ENCODE measurements around the gene ELF4. TPM values are rescaled to one million over a fixed set of nuclear protein-coding genes. Genes with fewer than 3 reads are reported as not detected.

ELF4 gene
- 10 to 100 TPM in 1 of 4 donors, 1 to 10 TPM in 3; 7.0 to 14.8 (median 8.8) TPM for total RNA-seq

DNA sequence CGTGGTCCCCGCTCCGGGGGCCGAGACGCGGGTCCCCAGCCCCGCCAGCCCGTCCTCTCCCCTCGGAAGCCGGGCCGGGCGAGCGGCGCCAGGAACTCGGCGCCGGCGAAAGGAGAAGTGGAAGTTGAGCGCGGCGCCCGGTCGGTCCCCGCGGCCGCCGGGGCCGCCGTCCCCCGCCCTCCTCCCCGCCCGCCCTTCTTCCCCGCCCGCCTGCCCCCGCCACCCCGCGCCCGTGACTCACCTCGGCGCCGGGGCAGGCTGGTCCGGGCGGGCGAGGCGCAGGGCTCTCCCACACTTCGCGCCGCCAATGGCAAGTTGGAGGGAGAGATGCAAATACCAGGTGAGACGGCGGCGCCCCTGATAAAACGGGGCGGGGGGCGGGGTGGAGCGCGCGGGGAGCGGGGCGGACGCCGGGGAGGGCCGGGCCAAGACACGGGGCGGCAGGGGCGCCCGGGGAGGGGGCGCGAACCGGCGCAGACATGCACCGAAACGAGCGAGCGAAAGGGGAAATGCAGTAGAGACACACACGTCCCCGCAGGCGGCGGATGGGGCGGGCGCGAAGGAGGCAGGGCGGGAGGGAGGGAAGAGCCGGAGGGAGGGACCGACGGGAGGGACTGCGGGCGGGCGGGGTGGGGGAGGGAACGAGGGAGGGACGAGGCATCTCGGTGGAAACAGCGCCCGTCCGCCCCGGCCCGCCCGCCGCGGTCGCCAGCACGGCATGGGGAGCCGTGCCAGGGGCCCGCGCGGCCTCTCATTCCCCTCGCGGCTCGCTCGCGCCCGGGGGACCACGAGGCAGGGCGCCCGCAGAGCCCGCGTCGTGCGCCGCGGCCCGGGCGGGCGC lies at the start of gene ELF4:
Gene ELF4, minus strand, starts transcription at position 119 of the 841 bp plus-strand sequence. CDS start 29,167 bp downstream, outside the sequence.
- TF ChIP-seq, protein P1, sequence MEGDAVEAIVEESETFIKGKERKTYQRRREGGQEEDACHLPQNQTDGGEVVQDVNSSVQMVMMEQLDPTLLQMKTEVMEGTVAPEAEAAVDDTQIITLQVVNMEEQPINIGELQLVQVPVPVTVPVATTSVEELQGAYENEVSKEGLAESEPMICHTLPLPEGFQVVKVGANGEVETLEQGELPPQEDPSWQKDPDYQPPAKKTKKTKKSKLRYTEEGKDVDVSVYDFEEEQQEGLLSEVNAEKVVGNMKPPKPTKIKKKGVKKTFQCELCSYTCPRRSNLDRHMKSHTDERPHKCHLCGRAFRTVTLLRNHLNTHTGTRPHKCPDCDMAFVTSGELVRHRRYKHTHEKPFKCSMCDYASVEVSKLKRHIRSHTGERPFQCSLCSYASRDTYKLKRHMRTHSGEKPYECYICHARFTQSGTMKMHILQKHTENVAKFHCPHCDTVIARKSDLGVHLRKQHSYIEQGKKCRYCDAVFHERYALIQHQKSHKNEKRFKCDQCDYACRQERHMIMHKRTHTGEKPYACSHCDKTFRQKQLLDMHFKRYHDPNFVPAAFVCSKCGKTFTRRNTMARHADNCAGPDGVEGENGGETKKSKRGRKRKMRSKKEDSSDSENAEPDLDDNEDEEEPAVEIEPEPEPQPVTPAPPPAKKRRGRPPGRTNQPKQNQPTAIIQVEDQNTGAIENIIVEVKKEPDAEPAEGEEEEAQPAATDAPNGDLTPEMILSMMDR (IDR thresholded peaks at IDR 0.05; ENCODE audit: low read depth) = no peak

DNA sequence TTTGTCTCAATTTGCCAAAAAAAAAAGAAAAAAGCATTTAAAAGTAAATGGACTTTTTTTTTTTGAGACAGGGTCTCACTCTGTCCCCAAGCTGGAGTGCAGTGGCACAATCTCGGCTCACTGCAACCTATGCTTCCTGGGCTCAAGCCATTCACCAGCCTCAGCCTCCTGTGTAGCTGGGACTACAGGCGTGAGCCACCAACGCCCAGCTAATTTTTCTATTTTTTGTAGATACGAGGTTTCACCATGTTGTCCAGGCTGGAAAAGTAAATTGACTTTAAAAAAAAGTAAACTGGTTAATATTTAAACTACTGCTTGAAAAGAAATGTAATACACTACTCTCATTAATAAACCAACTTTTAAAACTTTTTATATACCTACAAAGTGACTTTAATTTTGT lies 49.5 kb upstream of the ELF4 start:
- TF ChIP-seq, protein P1 (IDR thresholded peaks at IDR 0.05; ENCODE audit: low read depth) = no peak

DNA sequence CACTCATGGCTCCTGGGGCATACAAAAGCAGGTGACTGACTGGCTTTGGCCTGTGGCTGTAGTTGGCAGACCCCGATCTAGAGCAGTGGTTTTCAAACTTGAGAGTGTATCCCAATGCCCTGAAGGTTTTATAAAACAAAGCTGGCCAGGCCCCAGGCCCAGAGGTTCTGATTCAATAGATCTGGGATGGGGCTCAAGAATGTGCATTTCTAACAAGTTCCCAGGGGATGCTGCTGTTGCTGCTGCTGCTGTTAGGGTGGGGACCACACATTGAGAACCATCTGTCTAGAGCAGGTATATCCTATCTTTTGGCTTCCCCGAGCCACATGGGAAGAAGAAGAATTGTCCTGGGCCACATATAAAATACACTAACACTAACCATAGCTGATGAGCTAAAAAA lies 48.0 kb upstream of the ELF4 start:
- TF ChIP-seq, protein P1 (IDR thresholded peaks at IDR 0.05; ENCODE audit: low read depth) = no peak

DNA sequence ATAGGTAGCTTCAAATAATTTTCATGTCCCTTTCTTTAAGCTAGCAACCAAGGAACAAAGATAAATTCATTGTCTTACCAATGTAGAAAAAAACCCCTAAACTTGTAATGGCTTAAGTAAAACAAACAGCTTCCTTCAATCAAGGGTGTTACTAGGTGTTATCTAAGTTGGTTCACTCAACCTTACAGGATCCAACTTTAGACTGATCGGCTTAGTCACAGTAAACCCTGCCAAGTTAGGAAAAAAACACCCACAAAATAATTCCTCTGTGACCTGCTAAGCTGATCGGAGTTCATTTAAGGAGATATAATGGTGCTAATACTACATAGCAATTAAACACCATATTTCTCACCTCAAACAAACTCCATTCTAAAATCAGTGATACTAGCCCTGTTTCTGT lies 45.3 kb upstream of the ELF4 start:
- TF ChIP-seq, protein P1 (IDR thresholded peaks at IDR 0.05; ENCODE audit: low read depth) = no peak

DNA sequence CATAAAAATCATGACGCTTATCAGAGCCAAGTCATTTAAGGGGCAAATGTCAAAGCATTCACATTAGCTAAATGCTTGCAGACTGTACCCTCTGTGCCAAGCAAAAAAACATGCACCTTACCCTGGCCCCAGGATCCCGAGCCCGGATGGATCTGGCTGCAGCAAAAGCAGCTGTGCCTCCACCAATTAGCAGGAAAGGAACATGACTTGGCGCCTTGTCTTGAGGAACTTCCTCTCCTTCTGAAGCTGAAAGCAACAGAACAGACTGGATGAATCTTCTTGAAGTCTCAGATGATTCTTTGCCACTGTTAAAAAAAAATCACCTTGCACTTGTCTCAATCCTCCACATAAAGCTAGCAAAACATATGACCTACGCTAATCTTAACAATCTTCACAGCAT lies 37.3 kb upstream of the ELF4 start:
- TF ChIP-seq, protein P1 (IDR thresholded peaks at IDR 0.05; ENCODE audit: low read depth) = no peak

DNA sequence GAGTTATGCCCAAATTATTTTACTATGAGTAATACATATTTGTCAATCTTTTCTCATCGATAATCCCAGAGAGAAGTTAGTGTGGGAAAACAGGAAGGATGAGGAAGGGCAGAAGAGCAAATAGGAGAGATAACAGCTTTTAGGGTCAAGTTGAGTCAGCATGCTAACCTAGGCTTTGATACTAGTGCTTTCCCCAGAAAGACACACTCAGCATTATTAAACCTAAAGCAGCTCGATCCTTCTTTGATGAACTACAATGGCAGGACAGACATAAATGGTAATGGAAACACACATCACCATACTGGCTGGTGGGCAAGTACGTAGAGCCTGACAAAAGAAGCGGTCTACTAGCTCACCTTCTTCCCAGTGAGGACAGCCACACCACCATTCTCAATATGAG lies 34.8 kb upstream of the ELF4 start:
- TF ChIP-seq, protein P1 (IDR thresholded peaks at IDR 0.05; ENCODE audit: low read depth) = no peak

DNA sequence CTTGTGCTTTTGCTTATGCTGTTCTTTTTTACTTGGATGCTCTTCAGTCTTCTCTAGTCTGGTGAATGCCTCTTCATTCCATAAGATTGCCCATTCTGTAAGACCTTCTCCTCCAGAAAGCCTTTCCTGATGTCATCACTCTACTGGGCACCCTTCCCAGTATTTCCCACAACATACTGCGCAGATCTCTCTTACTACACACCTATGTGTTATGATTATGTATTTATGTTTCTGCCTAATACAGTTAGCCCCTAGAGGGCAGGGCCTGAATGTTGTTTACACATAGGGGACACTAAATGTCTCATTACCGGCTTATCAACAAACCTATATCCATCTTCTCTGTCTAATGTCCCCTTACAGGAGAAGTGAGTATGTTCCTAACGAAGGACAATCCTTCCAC lies 34.2 kb upstream of the ELF4 start:
- TF ChIP-seq, protein P1 (IDR thresholded peaks at IDR 0.05; ENCODE audit: low read depth) = no peak
